ENCODE measurements around the gene CMSS1.

GRCh38 chr3:100075196-100075595 lies 257.5 kb downstream of the CMSS1 start:
- TF ChIP-seq, protein P1, sequence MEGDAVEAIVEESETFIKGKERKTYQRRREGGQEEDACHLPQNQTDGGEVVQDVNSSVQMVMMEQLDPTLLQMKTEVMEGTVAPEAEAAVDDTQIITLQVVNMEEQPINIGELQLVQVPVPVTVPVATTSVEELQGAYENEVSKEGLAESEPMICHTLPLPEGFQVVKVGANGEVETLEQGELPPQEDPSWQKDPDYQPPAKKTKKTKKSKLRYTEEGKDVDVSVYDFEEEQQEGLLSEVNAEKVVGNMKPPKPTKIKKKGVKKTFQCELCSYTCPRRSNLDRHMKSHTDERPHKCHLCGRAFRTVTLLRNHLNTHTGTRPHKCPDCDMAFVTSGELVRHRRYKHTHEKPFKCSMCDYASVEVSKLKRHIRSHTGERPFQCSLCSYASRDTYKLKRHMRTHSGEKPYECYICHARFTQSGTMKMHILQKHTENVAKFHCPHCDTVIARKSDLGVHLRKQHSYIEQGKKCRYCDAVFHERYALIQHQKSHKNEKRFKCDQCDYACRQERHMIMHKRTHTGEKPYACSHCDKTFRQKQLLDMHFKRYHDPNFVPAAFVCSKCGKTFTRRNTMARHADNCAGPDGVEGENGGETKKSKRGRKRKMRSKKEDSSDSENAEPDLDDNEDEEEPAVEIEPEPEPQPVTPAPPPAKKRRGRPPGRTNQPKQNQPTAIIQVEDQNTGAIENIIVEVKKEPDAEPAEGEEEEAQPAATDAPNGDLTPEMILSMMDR (IDR thresholded peaks at IDR 0.05 in 4 of 5, conservative IDR thresholded peaks at IDR 0.05 in 1 of 5): no peak
- TF ChIP-seq POLR2A (IDR thresholded peaks at IDR 0.05): no peak
